Gastrocnemius medialis (tissue), 4 donors: ENCODE results near the gene BANF2.

Experiments
- POLR2A ChIP-seq, 2 donors: fragments of 450-650 bp; IDR thresholded peaks; one replicate each; pipeline ENCODE4 v1.6.1; 2017; ENCODE audit warnings: antibody characterized with exemption in 2 of 2, mild to moderate bottlenecking in 2 of 2, moderate library complexity in 2 of 2
- TF ChIP-seq, protein P1 (sequence below), 5 experiments: fragments of 450-650 bp in 3 of 5; fragments of 200-600 bp in 2 of 5; sonication (generic) in 2 of 5; IDR thresholded peaks in 4 of 5; conservative IDR thresholded peaks in 1 of 5; 1 replicate in 4 of 5; 2 replicates in 1 of 5; pipeline ENCODE4 v1.5.1; 2016 to 2019; ENCODE audit warnings: antibody characterized with exemption in 5 of 5, mild to moderate bottlenecking in 3 of 5, moderate library complexity in 3 of 5

DNA sequence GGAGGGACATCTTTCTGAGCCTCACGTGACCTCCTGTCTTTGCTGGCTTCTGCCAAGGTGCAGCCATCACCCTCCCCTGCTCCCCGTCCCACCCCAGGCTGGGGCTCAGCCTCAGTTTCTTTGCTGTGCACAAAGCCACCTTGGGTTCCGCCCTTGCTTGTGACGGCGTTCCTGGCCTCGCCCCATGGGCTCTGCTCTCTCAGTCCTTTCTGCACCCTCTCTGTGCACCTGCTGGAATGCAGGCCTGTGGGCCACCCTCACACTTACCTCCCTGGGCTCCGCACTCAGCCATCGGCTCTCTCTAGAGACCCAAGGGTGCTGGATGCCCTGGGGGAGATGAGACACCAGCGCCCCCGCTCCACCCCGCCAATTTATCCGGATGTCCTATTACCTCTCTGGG, 28.3 kb downstream of the BANF2 start:
- TF ChIP-seq, protein P1, sequence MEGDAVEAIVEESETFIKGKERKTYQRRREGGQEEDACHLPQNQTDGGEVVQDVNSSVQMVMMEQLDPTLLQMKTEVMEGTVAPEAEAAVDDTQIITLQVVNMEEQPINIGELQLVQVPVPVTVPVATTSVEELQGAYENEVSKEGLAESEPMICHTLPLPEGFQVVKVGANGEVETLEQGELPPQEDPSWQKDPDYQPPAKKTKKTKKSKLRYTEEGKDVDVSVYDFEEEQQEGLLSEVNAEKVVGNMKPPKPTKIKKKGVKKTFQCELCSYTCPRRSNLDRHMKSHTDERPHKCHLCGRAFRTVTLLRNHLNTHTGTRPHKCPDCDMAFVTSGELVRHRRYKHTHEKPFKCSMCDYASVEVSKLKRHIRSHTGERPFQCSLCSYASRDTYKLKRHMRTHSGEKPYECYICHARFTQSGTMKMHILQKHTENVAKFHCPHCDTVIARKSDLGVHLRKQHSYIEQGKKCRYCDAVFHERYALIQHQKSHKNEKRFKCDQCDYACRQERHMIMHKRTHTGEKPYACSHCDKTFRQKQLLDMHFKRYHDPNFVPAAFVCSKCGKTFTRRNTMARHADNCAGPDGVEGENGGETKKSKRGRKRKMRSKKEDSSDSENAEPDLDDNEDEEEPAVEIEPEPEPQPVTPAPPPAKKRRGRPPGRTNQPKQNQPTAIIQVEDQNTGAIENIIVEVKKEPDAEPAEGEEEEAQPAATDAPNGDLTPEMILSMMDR (IDR thresholded peaks at IDR 0.05 in 4 of 5, conservative IDR thresholded peaks at IDR 0.05 in 1 of 5) = no peak
- TF ChIP-seq POLR2A (IDR thresholded peaks at IDR 0.05) = no peak
